T47D (cell line): Measurements from ENCODE around the gene ADARB2.

Source experiments
- DNase-seq, 2 experiments: peaks; one replicate each; pipeline versions ENCODE4 v3.0.0 to v3.0.0-alpha.2; 2011 to 2012; ENCODE audit warnings: low read depth in 1 of 2, low spot score in 1 of 2
- JUND ChIP-seq: IDR thresholded peaks from 2 replicates; pipeline ENCODE4 v1.6.1; 2012; ENCODE audit warnings: low read depth
- in situ Hi-C: cut with HindIII; loops from 2 replicates; pipeline ENCODE4 v1.10.0; 2016; ENCODE audit warnings: low sequenced_read_pairs, low pct_unique_long_range_greater_than_20kb

ADARB2 gene

DNA sequence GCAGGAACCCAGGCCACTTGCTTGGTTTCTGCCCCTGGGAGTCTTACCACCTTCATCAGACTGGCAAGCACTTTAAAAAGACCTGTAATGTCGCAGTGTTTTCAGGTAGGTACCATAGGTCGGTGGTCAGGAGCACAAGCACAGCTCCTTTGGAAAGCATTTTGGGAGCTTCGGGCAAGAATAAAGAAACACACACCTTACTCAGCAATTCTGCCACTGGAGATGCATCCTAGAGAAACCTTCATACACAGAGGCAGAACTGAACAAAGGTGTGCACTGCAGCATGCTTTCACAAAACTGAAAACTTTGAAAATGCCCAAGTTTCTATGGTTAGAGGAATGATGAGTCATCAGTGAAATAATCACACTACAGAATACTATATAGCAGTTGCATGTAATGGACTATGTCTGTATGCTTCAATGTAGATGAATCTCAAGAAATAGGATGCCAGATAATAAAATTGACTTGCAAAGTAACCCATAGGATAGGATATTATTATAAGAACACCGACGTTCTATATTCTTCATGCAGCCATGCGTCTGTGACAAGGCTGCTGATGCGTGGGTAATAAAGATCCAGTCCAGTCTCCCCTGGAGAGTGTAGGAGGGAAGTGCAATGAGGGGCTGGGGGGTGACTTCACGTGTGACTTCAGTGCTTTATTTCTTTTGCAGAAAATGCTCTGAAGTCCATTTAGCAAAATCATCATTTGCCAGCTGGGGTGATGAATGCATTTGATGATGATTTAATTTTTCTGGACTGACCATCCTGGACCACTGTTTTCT is 371.6 kb downstream of the ADARB2 start:
- DNase-seq, result no peak
- in situ Hi-C loops, result no loop called here
- TF ChIP-seq JUND, result no peak

DNA sequence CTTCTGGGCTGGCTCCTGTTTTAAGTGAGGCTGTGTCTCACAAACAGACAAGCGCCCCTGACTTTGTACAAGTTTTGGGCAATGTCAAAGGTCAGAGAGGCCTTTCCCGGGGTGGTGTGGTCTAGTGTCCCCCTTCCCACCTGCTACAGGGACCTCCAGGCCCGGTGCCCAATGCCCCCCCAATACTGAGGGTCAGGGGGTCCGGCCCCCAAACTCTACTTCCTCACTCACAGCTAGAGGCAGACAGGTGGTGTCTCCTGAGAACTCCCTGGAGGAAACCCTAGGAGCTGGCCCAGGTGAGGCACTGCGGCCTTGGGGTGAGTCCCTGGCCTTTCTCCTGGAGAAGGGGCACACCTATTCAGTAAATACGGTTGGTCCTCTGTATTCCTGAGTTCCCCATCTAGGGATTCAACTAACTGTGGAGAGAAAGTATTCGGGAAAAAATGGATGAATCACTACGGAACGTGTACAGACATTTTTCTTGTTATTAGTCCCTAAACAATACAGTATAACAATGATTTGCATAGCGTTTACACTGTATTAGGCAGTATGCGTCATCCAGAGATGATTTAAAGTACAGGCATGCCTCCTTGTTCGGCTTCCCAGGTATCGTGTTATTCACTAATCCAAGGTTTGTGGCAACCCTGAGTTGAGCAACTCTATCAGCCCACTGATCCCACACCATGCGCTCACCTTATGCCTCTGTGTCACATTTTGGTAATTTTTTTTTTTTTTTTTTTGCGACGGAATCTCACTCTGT is 373.0 kb downstream of the ADARB2 start:
- no peak for DNase-seq
- no peak for TF ChIP-seq JUND
- in situ Hi-C loops, result no loop called here

GRCh38 chr10:1363446-1364121 is 373.7 kb downstream of the ADARB2 start:
- in situ Hi-C loops, result no loop called here
- no peak for DNase-seq
- TF ChIP-seq JUND, result no peak

GRCh38 chr10:1362589-1363445 is 374.5 kb downstream of the ADARB2 start:
- in situ Hi-C loops, result no loop called here

DNA sequence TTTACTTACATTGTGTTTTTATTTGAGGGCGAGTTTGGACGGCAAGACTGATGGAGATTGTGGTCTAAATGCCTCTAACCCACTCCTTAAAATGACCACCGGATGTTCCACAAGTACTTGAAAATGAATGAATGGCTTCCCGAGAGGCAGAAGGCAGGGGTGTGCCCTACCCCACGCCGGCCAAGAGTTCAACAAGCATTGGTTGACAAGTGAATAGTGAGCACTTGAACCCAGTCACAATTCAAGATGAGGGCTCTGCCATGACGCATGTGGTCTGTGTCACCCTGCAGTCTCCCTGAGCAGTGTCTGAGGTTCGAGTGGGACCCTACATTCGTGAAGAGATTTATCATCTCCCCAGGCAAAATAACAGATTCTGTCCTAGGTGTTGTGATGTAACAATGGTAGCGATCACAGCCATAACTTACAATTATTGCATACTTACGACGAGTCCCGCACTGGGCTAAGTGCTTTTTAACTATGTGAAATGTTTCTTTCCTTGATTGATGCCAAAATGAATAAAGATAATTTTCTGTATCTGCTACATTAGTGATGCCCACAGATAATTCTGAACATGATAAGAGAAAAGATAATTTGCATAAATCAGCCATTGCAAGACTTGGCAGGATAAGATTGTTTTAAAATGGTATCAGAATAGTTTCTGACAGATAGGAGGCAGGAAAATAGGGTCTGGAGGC is 375.8 kb downstream of the ADARB2 start:
- in situ Hi-C loops, result no loop called here
- no peak for TF ChIP-seq JUND
- DNase-seq, result no peak

More at GRCh38 chr10:1362589-1363445, 374.5 kb downstream of the ADARB2 start:
- TF ChIP-seq JUND, result no peak
- no peak for DNase-seq

GRCh38 chr10:1360558-1361164 is 376.7 kb downstream of the ADARB2 start:
- DNase-seq, result no peak
- in situ Hi-C loops, result no loop called here
- no peak for TF ChIP-seq JUND

DNA sequence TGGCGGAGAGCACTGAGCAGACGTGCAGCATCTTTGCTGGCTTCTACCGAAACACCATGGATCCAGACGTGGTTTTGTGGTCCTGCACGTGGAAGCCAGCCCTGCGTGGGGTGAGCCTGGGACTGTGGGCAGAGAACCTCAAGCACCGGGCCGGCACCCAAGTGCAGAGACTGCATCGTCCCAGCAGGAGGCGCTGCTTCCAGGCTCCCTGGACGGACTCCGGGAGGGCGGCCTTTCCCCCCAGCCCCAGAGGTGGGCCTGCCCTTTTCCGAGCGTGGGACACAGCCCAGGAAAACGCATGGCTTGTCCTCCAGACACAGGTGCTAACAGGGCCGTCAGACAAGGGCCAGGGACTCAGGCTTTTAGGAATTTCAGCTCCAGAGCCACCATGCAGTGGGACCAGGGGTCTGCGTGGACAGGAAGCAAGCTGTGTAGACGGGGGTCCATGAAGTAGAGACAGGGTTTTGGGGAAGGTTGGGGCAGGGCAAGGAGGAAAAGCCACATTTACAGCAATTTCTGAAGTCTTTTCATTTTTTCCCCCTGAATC is 377.2 kb downstream of the ADARB2 start:
- no peak for DNase-seq
- in situ Hi-C loops, result no loop called here
- TF ChIP-seq JUND, result no peak

GRCh38 chr10:1359626-1359955 is 377.7 kb downstream of the ADARB2 start:
- DNase-seq, result no peak
- in situ Hi-C loops, result no loop called here
- no peak for TF ChIP-seq JUND

DNA sequence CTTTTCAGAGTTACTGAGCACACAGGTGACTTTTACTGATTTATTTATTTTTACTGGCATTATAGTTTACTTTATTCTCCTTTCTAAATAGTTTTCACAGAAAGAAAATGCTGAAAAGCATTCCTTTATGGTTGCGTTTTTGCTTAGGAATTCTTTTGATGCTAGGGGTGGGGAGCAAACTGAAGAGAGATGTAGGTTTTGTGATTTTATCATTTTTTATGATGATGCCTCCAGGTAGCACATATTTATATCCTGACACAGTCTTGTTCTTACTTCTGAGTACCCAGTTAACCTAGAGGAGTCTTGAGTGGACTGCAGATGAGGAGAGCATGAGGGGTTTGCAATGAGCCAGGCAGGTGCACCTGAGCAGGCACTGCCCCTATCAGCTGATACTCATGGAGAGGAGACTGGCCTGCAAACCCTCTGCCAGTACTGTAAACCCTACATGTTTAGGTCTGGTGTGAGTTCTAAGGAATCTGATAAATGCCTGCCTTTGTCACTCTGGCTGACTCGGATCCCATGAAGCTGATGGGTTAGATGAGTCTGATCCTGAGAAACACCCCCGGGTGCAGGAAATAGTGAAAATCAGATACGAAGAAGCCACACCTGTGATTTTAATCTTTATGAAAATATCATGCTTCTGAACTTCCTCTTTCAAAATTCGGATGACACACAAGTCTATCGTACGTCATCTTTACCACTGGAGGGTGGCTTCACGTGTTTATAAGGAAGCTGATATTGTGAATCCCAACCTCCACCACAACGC is 378.3 kb downstream of the ADARB2 start:
- peak; percentile 96 for TF ChIP-seq JUND
- in situ Hi-C loops, result no loop called here
- peak; percentile 90 to 92 for DNase-seq

GRCh38 chr10:1358147-1358546 is 379.2 kb downstream of the ADARB2 start:
- TF ChIP-seq JUND, result no peak
- no peak for DNase-seq
- in situ Hi-C loops, result no loop called here
